HepG2 (cell line): ENCODE results near the gene CD19. TPM values are rescaled to one million over a fixed set of nuclear protein-coding genes. Genes with fewer than 3 reads are reported as not detected.

Experiments used
- CBFB ChIP-seq: sonication (generic); formaldehyde crosslinking; IDR thresholded peaks from 2 replicates; pipeline ENCODE4 v1.4.0; 2020; ENCODE audit warnings: missing genetic modification reagents
- IKZF4 ChIP-seq: sonication (generic); formaldehyde crosslinking; IDR thresholded peaks from 2 replicates; pipeline ENCODE4 v1.5.1; 2020; ENCODE audit warnings: borderline replicate concordance, mild to moderate bottlenecking, low read depth, missing genetic modification reagents; ENCODE audit errors: not compliant biosample characterization
- NFIB ChIP-seq: sonication (generic); formaldehyde crosslinking; IDR thresholded peaks from 2 replicates; pipeline ENCODE4 v1.9.0; 2021; ENCODE audit warnings: missing genetic modification reagents, mild to moderate bottlenecking, borderline replicate concordance
- RELA ChIP-seq: sonication (generic); formaldehyde crosslinking; IDR thresholded peaks from 2 replicates; pipeline ENCODE4 v1.4.0; 2020; ENCODE audit warnings: missing genetic modification reagents
- ZBTB26 ChIP-seq: IDR thresholded peaks from 2 replicates; pipeline ENCODE4 v1.6.1; 2016; ENCODE audit warnings: missing compliant biosample characterization, missing genetic modification reagents, borderline replicate concordance
- ZFP91 ChIP-seq: sonication (generic); formaldehyde crosslinking; IDR thresholded peaks from 2 replicates; pipeline ENCODE4 v1.9.0; 2022; ENCODE audit warnings: missing genetic modification reagents, mild to moderate bottlenecking, borderline replicate concordance
- ZNF746 ChIP-seq: sonication (generic); formaldehyde crosslinking; IDR thresholded peaks from 2 replicates; pipeline ENCODE4 v1.8.0; 2022; ENCODE audit warnings: mild to moderate bottlenecking, missing genetic modification reagents
- polyA plus RNA-seq, 8 experiments: library from polyadenylated mRNA; depleted of rRNA in 3 of 8; stranded (reverse) in 7 of 8; unstranded in 1 of 8; fragments of >200 nt; fragmentation: Illumina TruSeq in 4 of 8; extraction: Trizol in 4 of 8; gene quantifications; 2 replicates each; pipeline versions ENCODE4 v1.2.1 to v1.2.3, GENCODE V29; 2011 to 2016; ENCODE audit warnings: low read depth in 4 of 8, missing spikeins in 1 of 8, mixed read lengths in 1 of 8; ENCODE audit not compliant: insufficient read depth in 1 of 8
- total RNA-seq, 5 experiments: library from RNA; depleted of rRNA; stranded (reverse); fragments of >200 nt; fragmentation: Illumina TruSeq; extraction: Trizol; gene quantifications; 2 replicates each; pipeline ENCODE4 v1.2.3, GENCODE V29; 2016; ENCODE audit warnings: low read depth in 1 of 5
- TF ChIP-seq, protein P1 (sequence below): sonication (generic); formaldehyde crosslinking; IDR thresholded peaks from 2 replicates; pipeline ENCODE4 v1.8.1; 2023; ENCODE audit warnings: mild to moderate bottlenecking, missing genetic modification reagents

CD19 gene
- total and polyA plus RNA-seq, 2 of the 13 experiments (the other 11 are each of a cell fraction or from before 2014, with no cell fraction given): 0.55 to 1.1 TPM

DNA sequence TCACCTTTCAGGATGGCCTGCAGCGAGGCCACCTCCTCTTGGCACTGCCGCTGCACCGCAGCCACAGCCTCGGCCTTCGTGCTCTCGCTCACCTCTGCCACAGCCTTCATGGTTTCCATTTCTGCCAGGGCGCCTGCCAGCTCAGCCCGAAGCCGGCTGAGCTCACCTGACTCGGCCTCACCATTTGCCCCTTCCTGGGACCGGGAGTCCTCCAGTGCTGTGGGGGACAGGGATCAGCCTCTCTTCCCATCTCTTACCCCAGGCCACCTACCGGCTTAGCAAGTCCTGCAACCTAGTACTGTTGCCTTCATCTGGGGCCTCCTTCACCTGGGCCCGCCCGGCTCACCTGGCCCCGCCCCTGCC is 7.4 kb upstream of the CD19 start (continued):
- TF ChIP-seq RELA (CRISPR knock-in tag): no peak
- peak; percentile 28; the same call in 1 of the 2 replicates for TF ChIP-seq ZFP91
- TF ChIP-seq ZBTB26 (CRISPR knock-in tag): 0 out of 2 replicates have a peak, but pooled peaks have one; percentile 57
- TF ChIP-seq NFIB (CRISPR knock-in tag): no peak
- TF ChIP-seq ZNF746 (CRISPR knock-in tag): no peak
- TF ChIP-seq, protein P1, sequence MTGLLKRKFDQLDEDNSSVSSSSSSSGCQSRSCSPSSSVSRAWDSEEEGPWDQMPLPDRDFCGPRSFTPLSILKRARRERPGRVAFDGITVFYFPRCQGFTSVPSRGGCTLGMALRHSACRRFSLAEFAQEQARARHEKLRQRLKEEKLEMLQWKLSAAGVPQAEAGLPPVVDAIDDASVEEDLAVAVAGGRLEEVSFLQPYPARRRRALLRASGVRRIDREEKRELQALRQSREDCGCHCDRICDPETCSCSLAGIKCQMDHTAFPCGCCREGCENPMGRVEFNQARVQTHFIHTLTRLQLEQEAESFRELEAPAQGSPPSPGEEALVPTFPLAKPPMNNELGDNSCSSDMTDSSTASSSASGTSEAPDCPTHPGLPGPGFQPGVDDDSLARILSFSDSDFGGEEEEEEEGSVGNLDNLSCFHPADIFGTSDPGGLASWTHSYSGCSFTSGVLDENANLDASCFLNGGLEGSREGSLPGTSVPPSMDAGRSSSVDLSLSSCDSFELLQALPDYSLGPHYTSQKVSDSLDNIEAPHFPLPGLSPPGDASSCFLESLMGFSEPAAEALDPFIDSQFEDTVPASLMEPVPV (CRISPR knock-in tag): peak; percentile 37; the same call in 1 of the 2 replicates
- peak; percentile 21 for TF ChIP-seq IKZF4 (CRISPR knock-in tag)
- TF ChIP-seq CBFB (CRISPR knock-in tag): 0 out of 2 replicates have a peak, but pooled peaks have one; percentile 13
